ENCODE data around the gene GNAT1.
A peak's percentile ranks its signal among the peaks of the same experiment; 100 is the strongest.

GNAT1 gene

GRCh38 chr3:50167069-50167840 lies 24.2 kb upstream of the GNAT1 start:
- no peak for TF ChIP-seq CTCF (conservative IDR thresholded peaks at IDR 0.05; ENCODE audit: low read depth, low read length)
- DNase-seq (ENCODE audit: low read depth): no peak
- no peak overlapping the region for H3K4me3 ChIP-seq (ENCODE audit: low read depth, low read length)

- TF ChIP-seq CTCF (conservative IDR thresholded peaks at IDR 0.05; ENCODE audit: low read depth, low read length): no peak
- no peak for DNase-seq (ENCODE audit: low read depth)
These were observed 23.6 kb upstream of the GNAT1 start for GRCh38 chr3:50167841-50168209.

GRCh38 chr3:50168388-50168787 lies 23.0 kb upstream of the GNAT1 start:
- no peak for DNase-seq (ENCODE audit: low read depth)
- no peak for TF ChIP-seq CTCF (conservative IDR thresholded peaks at IDR 0.05; ENCODE audit: low read depth, low read length)
- H3K4me3 ChIP-seq (ENCODE audit: low read depth, low read length): no peak overlapping the region

More at GRCh38 chr3:50167841-50168209, 23.6 kb upstream of the GNAT1 start:
- H3K4me3 ChIP-seq (ENCODE audit: low read depth, low read length): no peak overlapping the region

- no peak overlapping the region for H3K4me3 ChIP-seq (ENCODE audit: low read depth, low read length)
- no peak for TF ChIP-seq CTCF (conservative IDR thresholded peaks at IDR 0.05; ENCODE audit: low read depth, low read length)
- no peak for DNase-seq (ENCODE audit: low read depth)
These were observed 22.6 kb upstream of the GNAT1 start for GRCh38 chr3:50168791-50169190.

GRCh38 chr3:50169232-50169832 lies 22.1 kb upstream of the GNAT1 start:
- no peak overlapping the region for H3K4me3 ChIP-seq (ENCODE audit: low read depth, low read length)
- no peak for DNase-seq (ENCODE audit: low read depth)
- TF ChIP-seq CTCF (conservative IDR thresholded peaks at IDR 0.05; ENCODE audit: low read depth, low read length): no peak

- DNase-seq (ENCODE audit: low read depth): no peak
- no peak overlapping the region for H3K4me3 ChIP-seq (ENCODE audit: low read depth, low read length)
- no peak for TF ChIP-seq CTCF (conservative IDR thresholded peaks at IDR 0.05; ENCODE audit: low read depth, low read length)
These were observed 21.6 kb upstream of the GNAT1 start for GRCh38 chr3:50169858-50170257.

GRCh38 chr3:50170689-50171088 lies 20.7 kb upstream of the GNAT1 start:
- TF ChIP-seq CTCF (conservative IDR thresholded peaks at IDR 0.05; ENCODE audit: low read depth, low read length): no peak
- DNase-seq (ENCODE audit: low read depth): peak; percentile 66
- H3K4me3 ChIP-seq (ENCODE audit: low read depth, low read length): no peak overlapping the region

All from choroid plexus epithelial cell (primary cell).